Erythroblast (primary cell): ENCODE data around the gene CSNK2A3.

ENCODE experiments used
- DNase-seq, 2 experiments: peaks; one replicate each; lab custom pipeline; 2025; lab: John Stamatoyannopoulos, UW
- GATA1 ChIP-seq: IDR thresholded peaks from 2 replicates; pipeline ENCODE4 v1.6.1; 2011; ENCODE audit warnings: low read depth, mild to moderate bottlenecking, control low read depth, low read length, moderate library complexity
- POLR2A ChIP-seq: IDR thresholded peaks from 2 replicates; pipeline ENCODE4 v1.6.1; 2011; ENCODE audit warnings: mild to moderate bottlenecking, low read length

Gene CSNK2A3

DNA sequence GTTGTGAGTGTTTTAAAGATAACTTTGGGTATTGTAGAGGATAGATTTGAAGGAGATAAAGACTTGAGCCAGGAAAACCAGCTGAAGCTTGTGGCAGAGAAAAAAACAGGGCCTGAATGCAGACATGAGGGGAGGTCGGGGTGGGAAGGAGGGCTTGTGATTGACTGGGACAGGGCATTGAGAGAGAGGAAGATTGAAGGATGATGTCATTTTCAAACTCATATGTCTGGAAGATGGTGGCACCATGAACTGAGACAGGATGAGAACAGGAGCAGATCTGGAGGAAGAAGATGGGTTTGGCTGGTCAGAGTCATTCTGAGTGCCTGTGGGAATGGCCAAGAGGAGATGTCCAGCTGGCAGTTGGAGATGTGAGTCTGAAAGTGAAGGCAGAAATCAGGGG lies 14.7 kb downstream of the CSNK2A3 start:
- TF ChIP-seq POLR2A = no peak
- no peak for TF ChIP-seq GATA1
- DNase-seq = no peak

DNA sequence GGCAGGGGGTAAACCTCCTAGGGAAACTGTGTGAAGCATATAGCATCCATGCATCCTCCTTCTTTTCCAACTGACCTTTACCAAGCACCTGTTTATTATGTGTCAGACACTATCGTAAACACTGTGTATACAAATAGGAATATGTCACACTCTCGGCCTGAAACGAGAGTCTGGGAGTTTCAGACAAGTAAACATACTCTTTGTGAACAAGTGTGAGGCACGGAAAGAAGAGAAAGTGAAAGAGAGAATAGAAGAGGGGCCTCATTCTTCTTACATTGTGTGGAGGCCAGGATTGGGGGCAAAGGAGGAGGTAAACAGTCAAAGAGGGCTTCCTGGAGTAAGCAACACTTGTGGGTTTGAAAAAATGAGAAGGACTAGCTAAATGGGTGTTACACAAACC lies 16.4 kb downstream of the CSNK2A3 start:
- TF ChIP-seq POLR2A (no peak), GATA1 (no peak)
- DNase-seq = no peak

DNA sequence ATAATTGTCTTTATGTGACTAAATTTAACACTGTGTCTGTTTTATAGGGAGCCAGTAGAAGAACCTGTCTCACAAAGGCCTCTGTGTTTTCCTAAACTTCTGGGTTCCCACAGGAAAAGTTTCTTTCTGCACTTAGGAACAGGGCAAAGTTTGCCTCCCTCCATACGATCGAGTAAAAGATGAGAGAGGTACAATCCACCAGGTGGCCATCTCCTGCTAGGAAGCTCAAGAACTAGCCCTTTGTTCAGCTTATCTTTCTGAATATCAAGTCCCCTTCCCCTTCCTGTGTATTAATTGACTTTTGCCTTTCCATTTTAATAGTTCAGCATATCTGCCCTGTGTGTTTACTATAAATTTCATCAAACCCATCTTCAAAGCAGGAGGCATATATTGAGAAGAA lies 18.0 kb downstream of the CSNK2A3 start:
- no peak for DNase-seq

DNA sequence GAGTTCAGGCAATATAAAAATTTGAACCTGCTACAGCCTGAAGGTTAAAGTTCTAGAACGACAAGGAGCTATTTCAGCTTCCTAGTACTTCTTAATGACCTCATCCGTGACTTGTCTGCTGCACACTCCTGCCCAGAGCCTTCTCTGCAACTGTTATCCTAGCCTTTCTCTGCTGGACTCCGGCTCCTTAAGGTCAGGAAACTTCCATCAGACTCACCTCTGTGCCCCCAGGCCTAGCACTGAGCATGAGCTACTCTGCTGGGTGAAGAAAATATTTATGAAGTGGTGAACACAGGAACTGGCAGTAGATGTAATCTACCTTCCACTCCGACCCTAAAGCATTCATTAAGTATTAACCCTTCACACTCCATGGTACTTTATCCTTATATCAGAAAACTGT lies 18.4 kb downstream of the CSNK2A3 start:
- DNase-seq = no peak
- TF ChIP-seq GATA1 = no peak
- no peak for TF ChIP-seq POLR2A

More for the DNA sequence above, 18.0 kb downstream of the CSNK2A3 start:
- no peak for TF ChIP-seq POLR2A
- TF ChIP-seq GATA1 = no peak

DNA sequence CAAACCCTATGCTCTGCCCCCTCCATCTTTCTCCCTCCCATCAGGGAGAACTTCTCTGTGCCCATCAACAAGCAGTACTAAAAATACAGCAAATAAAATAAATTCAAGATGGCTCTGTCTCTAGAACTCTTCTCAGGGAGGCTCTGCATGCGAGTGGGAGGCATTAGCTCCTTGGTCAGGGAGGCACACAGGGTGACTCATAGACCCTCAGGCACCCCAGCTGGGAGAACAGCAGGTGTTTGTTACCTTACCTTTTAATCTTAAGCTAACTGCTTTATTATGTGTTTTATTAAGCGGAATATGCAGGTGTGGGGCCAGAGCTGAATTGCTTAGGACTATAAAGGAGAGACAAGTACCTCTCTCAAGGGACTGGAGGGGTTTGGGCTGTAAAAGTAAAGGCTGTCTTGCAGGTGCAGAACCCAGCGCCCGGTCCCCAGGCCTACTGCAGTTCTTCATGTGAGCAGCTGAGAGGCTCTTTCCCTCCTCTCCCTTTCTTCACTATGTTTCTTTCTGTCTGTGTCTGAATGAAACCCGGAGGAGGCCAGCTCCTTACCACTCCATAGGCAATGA lies 20.8 kb downstream of the CSNK2A3 start:
- DNase-seq = no peak
- TF ChIP-seq GATA1 (no peak), POLR2A (no peak)

DNA sequence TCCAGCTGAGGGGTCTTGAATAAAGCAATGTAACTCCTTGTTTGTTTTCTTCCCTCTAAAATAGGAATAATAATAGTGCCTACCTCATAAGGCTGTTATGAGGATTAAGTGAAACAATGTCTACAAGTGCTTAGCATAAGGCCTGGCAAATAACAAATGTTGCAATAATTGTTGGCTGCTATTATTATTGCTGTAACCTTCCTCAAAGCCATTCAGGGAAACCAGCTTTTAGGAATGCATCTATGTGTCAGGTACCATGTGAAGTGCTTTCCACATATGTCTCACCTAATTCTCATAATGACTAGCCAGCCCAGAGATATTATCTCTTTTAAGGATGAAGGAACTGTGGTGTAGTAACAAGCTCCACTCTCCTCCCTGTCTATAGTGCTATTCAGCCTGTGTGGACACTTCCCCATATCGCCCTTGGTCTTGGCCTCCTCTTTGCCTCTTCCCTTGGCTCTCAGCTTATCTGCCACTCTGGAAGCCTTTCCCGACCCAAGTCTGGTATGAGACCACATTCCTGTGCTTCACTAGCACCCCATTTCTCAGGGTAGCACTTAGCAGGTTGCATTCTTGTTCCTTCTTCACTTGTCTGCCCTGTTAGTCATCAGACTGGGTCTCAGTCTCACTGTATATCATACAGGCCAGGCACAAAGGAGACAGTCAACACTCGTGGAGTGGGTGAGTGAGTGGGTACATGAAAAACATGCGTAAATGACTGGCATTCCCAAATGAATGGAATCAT lies 23.8 kb downstream of the CSNK2A3 start:
- no peak for DNase-seq
- TF ChIP-seq GATA1 (no peak), POLR2A (no peak)

DNA sequence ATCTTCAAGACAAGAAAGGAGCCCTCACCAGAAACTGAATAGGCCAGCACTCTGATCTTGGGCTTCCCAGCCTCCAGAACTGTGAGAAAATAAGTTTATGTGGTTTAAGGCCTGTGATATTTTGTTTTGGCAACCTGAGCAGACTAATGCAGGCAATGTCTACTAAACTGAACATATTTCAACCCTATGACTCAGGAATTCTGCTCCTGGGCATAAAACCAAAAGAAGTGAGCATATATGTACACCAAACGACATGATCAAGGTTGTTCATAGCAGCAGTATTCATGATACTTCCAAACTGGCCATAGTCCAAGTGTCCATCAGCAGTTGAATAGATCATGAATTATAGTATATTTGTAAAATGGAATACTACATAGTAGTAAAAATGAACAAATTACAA lies 29.0 kb downstream of the CSNK2A3 start:
- no peak for DNase-seq
- TF ChIP-seq POLR2A (no peak), GATA1 (no peak)

DNA sequence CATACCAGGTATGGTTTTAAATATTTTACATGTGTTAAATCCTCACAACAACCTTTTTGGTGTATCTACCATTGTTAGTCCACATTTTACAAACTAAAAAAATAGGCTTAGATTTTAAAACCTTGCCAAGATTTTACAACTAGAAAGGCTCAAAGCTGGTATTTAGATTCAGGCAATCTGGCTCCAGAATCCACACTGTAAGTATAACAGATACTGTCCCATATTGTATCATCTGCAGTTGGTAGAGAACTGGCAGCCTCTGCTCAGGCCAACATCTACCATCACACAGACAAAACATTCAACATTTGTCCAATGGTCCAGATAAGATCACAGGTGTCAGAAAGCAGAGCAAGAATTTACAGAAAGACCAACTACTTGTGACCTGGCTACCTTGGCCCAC lies 30.9 kb downstream of the CSNK2A3 start:
- no peak for DNase-seq
- TF ChIP-seq GATA1 (no peak), POLR2A (no peak)

DNA sequence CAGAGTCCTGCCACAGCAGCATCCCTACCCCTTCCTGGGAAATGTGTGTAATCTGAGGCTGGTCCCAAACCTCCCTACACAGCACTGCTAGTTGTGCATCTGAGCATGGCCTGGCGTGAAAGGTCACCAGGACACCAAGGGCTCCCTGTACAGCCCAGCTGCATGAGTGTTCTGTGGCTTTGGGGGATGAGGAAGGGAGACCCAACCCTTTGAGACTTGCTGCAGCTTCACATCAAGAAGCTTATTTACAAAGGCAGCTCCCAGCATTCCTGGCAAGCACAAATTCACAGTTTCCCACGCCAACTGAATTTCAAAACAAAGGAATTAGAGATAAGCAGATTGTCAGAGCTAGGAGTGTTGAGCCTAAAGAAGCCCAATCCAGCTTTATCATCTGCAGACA lies 32.2 kb downstream of the CSNK2A3 start:
- DNase-seq = no peak
- no peak for TF ChIP-seq GATA1
- no peak for TF ChIP-seq POLR2A

DNA sequence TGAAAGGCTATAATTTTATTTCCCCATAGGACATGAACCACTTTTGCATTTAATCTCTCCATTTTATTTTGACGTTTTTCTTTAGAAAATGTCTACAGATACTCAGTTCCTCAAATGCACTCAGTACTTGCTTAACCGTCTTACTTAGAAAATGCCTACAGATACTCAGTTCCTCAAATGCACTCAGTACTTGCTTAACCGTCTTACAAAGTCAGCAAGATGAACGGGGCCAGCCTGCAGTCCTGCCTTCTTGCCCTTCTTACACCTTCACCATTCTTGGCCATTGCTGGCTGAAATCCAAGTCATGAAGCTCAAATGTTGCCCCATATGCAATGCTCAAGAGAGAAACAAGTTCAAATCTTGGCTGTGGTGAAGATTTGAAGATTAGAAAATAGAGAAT lies 34.1 kb downstream of the CSNK2A3 start:
- no peak for DNase-seq
- TF ChIP-seq GATA1 = no peak
- TF ChIP-seq POLR2A = no peak

DNA sequence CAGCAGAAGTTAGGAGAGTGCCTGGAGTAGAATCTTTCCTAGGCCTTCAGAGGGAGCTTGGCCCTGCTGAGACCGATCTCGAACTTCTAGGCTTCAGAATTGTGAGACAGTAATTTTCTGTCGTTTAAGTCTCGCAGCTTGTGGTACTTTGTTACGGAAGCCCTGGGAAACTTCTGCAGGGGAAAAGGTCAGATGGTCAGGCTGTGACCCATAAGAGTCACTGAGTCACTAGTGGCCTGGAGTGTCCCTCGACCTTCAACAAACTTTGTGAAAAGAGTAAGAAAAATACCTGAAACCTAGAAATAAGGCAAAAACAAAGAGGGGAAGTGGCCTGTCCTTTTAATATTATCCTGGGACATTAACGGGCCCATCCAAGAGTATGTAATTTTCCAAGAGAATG lies 34.6 kb downstream of the CSNK2A3 start:
- no peak for TF ChIP-seq GATA1
- TF ChIP-seq POLR2A = no peak
- DNase-seq = no peak

DNA sequence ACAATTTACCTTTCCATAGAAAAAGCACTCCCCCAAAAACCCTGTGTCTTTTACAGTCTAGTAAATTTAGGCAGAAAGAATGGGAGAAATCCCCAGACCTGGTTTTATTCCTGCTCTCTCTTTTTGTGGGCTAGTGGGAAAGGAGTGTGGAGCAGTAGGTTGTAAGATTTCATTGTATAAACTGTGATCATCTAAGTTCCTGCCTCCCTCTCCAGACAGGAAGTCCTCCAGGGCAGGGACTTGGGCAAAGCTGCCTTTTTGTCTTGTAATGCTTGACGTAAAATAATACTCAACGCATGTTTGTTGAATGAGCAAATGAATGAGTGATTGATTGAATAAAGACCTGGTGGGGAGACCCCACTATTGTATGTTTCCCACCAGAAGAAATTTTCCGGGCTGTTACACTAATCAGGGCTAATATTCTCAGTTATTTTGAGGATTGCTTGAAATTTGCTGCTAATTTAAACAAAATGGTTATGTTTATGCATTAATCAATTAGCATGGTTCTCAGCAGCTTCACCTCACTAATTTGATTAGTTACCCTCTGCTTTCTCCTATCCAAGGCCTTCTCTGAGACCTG lies 36.3 kb downstream of the CSNK2A3 start:
- TF ChIP-seq POLR2A = no peak
- no peak for TF ChIP-seq GATA1
- DNase-seq = no peak

DNA sequence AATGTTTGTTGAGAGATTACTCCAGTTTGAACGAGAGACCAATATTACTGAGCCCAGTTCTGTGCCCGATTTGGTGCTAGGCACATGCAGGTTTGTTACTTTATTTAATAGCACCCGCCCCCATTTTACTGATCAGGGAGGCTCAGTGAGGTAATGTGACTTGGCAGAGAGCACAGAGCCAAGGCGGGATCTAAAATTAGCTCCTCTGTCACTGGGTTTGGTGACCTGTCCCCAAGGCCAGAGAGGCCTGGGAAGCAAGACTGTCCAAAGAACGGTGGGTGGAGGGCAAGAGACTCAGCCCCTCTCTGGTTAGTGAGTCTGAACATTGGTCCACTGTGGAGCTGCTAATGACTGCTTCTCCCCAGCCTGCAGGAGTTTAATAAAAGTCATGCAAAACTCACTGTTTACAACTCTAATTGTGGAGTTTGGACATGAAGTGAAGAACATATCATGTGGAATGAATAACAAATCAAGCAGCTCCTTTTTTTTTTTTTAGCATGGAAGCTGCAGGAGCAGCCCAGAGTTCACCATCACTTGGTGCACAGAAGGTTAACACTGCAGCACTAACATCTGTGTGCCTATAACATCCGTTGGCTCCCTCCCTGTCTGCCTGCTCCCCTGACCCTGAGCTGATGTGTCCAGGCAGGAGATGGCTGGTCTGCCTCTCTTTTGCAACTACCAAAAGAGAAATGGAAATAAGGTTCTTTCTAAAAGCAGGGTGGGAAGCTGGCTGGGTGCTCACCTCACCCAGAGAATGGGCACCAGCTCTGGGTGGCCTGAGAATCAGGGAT lies 39.0 kb downstream of the CSNK2A3 start:
- no peak for TF ChIP-seq POLR2A
- TF ChIP-seq GATA1 = no peak
- no peak for DNase-seq

DNA sequence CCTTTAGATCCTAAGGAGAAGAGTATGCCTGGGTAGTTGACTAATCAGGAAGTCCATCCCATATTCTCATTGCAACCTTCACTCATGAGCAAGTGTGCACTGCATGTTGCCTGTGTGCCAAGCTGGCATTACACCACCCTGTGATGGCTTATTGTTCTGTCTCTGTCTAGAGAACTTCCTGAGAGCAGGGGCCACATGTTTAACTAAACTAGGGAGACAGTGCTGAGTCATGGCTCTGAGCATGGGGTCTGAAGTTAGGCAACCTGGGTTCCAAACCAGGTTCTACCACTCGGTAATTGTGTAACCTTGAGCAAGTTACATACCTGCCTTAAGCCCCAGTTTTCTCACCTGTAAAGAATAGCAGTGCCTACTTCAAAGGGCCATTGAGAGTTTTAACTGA lies 39.6 kb downstream of the CSNK2A3 start:
- no peak for DNase-seq
- TF ChIP-seq POLR2A (no peak), GATA1 (no peak)

DNA sequence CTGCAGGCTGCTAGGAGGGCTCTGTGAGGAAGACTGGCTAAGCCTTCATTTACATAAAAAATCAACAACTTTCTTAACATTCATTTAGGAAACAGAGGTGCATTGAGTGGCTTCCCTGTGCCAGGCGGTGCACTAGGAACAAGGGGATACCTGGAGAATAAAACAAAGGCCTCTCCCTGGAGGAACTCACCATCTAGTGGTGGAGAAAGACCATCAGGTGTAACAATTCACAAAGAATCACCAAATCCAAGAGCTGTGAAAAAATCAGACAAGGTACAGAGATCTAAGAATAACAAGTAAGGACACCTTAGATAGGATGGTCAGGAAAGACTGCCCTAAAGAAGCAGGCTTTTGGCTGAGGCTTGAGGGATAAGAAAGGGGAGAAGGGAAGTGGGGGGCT lies 40.3 kb downstream of the CSNK2A3 start:
- TF ChIP-seq POLR2A (no peak), GATA1 (no peak)
- no peak for DNase-seq

DNA sequence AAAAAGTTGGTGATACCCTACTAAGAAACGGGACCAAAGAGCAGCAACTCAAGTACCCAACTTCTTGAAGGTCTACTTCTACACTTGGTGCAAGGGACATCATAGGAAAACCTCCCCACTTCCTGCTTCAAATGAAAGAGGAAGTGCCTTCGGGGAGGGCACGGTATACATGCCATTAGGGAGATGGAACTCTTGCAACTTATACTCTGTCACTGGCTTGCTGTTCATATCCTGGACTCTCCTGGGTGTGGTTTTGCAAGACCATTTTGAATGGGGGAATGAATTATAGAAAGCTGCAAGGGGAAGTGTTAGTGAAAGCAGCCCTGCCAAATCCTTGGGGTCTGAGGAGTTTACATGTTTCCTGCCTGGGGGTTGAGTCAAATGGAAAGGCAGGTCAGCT lies 41.9 kb downstream of the CSNK2A3 start:
- no peak for DNase-seq
- TF ChIP-seq GATA1 (no peak), POLR2A (no peak)
